Epithelial cell of proximal tubule (primary cell): ENCODE results near the gene PLXNB2. TPM values are rescaled to one million over a fixed set of nuclear protein-coding genes. Genes with fewer than 3 reads are reported as not detected.

Source experiments
- DNase-seq: peaks from one replicate; pipeline ENCODE4 v3.0.0-alpha.2; 2011; ENCODE audit warnings: low read depth
- H3K4me3 ChIP-seq: 2 replicates; pipeline ENCODE4 v1.5.1; 2011; ENCODE audit warnings: low read depth, mild to moderate bottlenecking, low read length
- total RNA-seq: library from RNA; depleted of rRNA; stranded (reverse); fragments of >200 nt; gene quantifications from 2 replicates; pipeline ENCODE4 v1.2.3, GENCODE V29; 2015
- TF ChIP-seq, protein P1 (sequence below): conservative IDR thresholded peaks from 2 replicates; pipeline ENCODE4 v1.5.1; 2012; ENCODE audit warnings: low read depth, mild to moderate bottlenecking, low read length

Gene PLXNB2
- total RNA-seq, 1 donor from 2014 or later = 177 TPM

DNA sequence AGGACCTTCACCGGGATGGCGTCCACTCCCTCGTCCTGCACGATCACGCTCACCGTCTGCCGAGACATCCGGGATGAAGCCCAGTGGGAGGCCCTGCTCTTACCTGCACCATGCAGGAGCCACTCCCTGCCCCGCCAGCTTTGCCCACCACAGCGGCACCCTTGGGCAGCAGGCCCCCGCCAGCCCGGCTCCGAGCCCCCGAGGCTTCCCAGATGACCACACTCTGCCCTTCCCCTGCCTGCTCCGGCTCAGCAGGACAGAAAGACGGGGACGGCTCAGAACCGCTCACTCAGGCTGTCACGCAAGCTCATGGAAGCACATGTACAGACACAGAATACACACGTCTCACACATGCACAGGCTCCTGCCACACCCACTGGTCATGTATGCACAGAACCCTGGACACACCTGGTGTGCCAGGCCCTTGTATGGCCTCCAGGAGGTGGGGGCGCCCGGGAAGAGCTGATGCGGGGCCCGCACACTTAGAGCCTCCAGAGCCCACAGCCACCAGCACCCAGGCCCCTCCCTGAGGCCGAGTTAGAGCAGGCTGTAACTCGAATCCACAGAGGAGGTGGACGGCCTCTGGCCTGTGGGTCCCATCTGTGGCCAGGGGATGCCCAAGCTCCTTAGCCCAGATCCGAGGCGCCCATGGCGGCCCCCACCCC, 28.4 kb downstream of the PLXNB2 start:
- TF ChIP-seq, protein P1, sequence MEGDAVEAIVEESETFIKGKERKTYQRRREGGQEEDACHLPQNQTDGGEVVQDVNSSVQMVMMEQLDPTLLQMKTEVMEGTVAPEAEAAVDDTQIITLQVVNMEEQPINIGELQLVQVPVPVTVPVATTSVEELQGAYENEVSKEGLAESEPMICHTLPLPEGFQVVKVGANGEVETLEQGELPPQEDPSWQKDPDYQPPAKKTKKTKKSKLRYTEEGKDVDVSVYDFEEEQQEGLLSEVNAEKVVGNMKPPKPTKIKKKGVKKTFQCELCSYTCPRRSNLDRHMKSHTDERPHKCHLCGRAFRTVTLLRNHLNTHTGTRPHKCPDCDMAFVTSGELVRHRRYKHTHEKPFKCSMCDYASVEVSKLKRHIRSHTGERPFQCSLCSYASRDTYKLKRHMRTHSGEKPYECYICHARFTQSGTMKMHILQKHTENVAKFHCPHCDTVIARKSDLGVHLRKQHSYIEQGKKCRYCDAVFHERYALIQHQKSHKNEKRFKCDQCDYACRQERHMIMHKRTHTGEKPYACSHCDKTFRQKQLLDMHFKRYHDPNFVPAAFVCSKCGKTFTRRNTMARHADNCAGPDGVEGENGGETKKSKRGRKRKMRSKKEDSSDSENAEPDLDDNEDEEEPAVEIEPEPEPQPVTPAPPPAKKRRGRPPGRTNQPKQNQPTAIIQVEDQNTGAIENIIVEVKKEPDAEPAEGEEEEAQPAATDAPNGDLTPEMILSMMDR = no peak
- DNase-seq = no peak
- H3K4me3 ChIP-seq = no peak overlapping the region

DNA sequence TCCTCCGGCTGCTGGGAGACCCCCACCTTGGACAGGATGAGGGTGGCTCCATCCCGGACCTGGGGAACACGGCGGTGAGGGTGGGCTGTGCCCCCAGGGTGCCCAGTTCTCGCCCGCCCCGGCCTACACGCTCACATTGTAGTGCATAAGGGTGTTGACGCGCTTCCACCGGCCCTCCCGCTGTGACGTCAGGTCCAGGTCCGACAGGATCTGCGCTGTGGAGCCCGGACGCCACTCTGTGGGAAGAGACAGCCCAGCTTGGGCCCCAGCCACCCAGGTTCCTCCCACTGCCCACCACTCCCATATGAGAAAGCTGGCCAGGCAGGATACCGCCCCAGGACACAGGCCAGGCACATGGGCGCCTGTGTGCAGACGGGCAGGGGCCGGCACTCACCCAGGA, 29.0 kb downstream of the PLXNB2 start:
- no peak overlapping the region for H3K4me3 ChIP-seq
- TF ChIP-seq, protein P1 = no peak
- DNase-seq = no peak

DNA sequence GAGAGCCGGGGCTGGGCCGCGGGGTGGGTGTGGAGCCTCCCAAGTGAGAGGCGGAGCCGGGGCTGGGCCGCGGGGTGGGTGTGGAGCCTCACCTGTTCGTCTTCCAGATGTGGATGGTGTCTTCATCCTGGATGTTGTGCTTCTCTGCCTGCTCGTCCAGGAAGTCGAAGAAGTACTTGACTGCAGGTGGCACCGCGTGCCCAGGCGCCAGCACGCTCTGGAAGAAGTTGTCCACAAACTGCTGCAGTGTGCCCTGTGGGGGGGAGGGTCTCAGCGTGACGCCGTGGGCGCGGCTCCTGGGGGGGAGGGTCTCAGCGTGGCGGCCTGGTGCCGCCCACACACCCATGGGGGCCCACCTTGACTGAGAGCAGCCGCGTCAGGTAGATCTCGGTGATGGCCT, 29.7 kb downstream of the PLXNB2 start:
- DNase-seq = no peak
- no peak overlapping the region for H3K4me3 ChIP-seq
- TF ChIP-seq, protein P1 = no peak

DNA sequence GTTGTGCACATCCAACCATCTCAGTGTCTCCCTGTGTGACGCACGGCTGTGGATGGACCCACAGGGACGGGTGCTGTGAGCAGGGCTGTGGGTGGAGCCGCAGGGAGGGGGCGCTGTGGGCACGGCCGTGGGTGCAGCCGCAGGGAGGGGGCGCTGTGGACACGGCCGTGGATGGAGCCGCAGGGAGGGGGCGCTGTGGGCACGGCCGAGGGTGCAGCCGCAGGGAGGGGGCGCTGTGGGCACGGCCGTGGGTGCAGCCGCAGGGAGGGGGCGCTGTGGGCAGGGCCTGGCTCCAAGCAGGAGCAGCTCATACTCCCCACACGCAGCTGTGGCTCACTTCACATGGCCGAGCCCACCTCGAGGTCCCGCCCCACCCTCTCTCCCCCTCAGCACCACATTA, 31.3 kb downstream of the PLXNB2 start:
- H3K4me3 ChIP-seq = no peak overlapping the region
- TF ChIP-seq, protein P1 = peak; percentile 61
- DNase-seq = no peak

DNA sequence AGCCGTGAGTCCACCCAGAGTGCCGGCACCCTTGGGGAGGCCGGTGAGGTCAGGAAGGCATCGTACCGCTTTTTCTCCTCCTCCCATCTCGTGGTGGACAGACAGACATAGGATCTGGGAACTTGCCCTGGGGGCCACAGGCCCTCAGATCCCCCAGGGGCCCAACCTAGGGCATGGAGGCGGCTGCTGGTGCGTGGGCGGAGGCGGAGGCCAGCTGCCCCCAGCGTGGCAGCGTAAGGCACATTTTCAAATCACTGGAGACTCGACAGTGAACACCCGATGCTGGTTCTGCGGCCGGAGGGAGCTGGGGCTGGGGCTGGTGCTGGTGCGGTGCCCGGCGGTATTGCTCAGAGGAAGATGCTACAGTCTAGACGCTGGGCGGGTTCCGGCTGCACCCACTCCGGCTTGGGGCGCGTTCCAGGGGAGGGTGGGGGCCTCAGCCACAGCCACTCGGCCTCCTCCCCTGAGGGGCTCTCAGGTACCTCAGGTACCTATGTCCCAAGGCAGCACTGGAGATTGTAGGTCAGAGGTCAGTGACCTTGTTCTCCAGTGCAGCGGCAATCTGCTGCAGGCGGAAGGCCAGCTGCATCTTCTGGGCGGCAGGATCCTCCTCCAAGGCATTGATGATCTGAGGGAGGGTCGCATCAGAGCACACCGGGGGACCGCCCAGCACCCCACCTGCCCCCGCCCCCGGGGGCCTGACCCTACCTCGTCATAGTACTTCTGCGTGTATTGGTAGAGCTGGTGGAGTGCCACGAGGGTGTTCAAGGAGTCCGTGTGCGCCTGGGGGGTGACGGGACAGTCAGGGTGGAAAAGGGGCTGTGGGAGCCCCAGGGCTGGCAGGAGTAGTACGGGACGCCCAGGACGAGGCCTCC, 32.0 kb downstream of the PLXNB2 start:
- TF ChIP-seq, protein P1 = no peak
- no peak for DNase-seq
- no peak overlapping the region for H3K4me3 ChIP-seq

DNA sequence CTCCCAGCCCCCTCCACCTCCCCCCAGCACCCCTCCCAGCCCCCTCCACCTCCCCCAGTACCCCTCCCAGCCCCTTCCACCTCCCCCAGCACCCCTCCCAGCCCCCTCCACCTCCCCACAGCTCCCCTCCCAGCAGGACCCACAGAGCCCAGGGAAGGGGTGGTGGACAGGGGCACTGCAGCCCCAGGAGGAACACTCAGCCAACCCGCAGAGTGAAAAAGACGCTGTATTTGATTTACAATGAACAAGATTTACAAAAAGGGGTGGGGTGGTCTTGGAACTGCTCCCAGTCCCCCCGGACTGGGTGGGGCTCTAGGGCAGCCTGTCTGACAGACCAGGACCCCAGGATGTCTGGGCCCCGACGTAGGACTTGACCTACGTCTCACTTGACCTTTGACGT, 32.7 kb downstream of the PLXNB2 start:
- no peak for DNase-seq
- TF ChIP-seq, protein P1 = no peak
- H3K4me3 ChIP-seq = no peak overlapping the region
